Subcutaneous adipose tissue (tissue), 4 donors: ENCODE measurements around the gene ZNF3. TPM values are rescaled to one million over a fixed set of nuclear protein-coding genes. Genes with fewer than 3 reads are reported as not detected.

Experiments used
- CTCF ChIP-seq: fragments of 450-650 bp; IDR thresholded peaks from one replicate; pipeline ENCODE4 v1.5.1; 2016; ENCODE audit warnings: low read depth, mild to moderate bottlenecking, control low read depth, antibody characterized with exemption, moderate library complexity
- total RNA-seq, 4 donors: library from RNA; depleted of rRNA; stranded (reverse); fragments of >200 nt; gene quantifications; one replicate each; pipeline ENCODE4 v1.1.0, GENCODE V29; 2016

The ZNF3 gene
- total RNA-seq, 4 donors from 2014 or later = 14.8 to 29.3 (median 25.2) TPM

GRCh38 chr7:100071018-100071723 is 10.4 kb downstream of the ZNF3 start:
- TF ChIP-seq CTCF = no peak

GRCh38 chr7:100069991-100070390 is 11.5 kb downstream of the ZNF3 start:
- TF ChIP-seq CTCF = no peak

GRCh38 chr7:100066953-100067352 is 14.6 kb downstream of the ZNF3 start:
- TF ChIP-seq CTCF = no peak

- TF ChIP-seq CTCF = no peak
Observed at GRCh38 chr7:100065452-100066186, 15.9 kb downstream of the ZNF3 start.

GRCh38 chr7:100064162-100064561 is 17.4 kb downstream of the ZNF3 start:
- TF ChIP-seq CTCF = no peak

DNA sequence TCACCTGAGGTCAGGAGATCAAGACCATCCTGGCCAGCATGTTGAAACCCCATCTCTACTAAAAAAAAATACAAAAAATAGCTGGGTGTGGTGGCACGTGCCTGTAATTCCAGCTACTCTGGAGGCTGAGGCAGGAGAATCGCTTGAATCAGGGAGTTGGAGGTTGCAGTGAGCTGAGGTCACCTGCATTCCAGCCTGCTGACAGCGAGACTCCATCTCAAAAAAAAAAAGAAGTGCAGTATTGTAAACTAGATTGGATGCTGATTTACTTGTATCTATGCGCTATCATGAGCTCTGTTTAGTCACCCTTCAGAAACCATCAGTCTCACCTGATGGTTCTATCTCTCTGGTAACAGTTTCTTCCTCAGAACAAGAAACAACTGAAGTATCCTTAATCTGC is 18.1 kb downstream of the ZNF3 start:
- no peak for TF ChIP-seq CTCF

- TF ChIP-seq CTCF = no peak
Observed at GRCh38 chr7:100061518-100062193, 19.9 kb downstream of the ZNF3 start.
